K562 (cell line): ENCODE measurements around the gene SERTAD2. TPM values are rescaled to one million over a fixed set of nuclear protein-coding genes. Genes with fewer than 3 reads are reported as not detected.

Experiments
- ATAC-seq: fragments of 200-7000 bp; cut with Tn5 transposase; 3 replicates; pipeline ENCODE4 v1.9.1; 2020; ENCODE audit warnings: moderate library complexity
- BruUV-seq: library from RNA; stranded (reverse); fragments of 400-500 nt; replicated peaks from 2 replicates; lab custom pipeline; 2021; lab: Mats Ljungman, UMichigan
- CTCF ChIA-PET: fragments of 300-600 bp; formaldehyde crosslinking; extraction: SDS; loops from one replicate; lab custom pipeline; 2021; ENCODE audit warnings: low intra/inter-chr PET ratio; lab: Yijun Ruan, JAX
- POLR2A ChIA-PET: fragments of 300-600, 350-650 bp; sonication (Branson Sonifier 250); formaldehyde crosslinking; extraction: SDS; loops from one replicate; lab custom pipeline; 2021; ENCODE audit warnings: antibody characterized with exemption, inconsistent platforms; lab: Yijun Ruan, JAX
- DNase-seq, 4 experiments: peaks; one replicate each; pipeline versions ENCODE4 v3.0.0 to v3.0.0-alpha.2; 2011 to 2018; ENCODE audit warnings: low spot score in 3 of 4, mixed read lengths in 3 of 4; ENCODE audit errors: extremely low read depth in 1 of 4
- FAIRE-seq: peaks from 2 replicates; lab custom pipeline; 2011; peaks lifted over from hg19 to GRCh38; lab: Jason Lieb, UNC
- H2AFZ ChIP-seq: 2 replicates; pipeline ENCODE4 v1.6.0; 2011; ENCODE audit warnings: low read depth, low read length, control low read depth, inconsistent platforms
- H3K27ac ChIP-seq: fragments of 200-600 bp; 3 replicates; pipeline ENCODE4 v1.8.0; 2011; ENCODE audit warnings: low read depth, mild to moderate bottlenecking, control low read depth, inconsistent platforms, low read length, moderate library complexity, mixed read lengths; ENCODE audit errors: extremely low read depth
- H3K27me3 ChIP-seq, 2 experiments: fragments of 300-600 bp in 1 of 2; 2 replicates in 1 of 2; 3 replicates in 1 of 2; pipeline versions ENCODE4 v1.6.0 to v1.8.0; 2011; ENCODE audit warnings: inconsistent platforms in 2 of 2, low read length in 2 of 2, mild to moderate bottlenecking in 1 of 2, mixed read lengths in 1 of 2, moderate library complexity in 1 of 2; ENCODE audit not compliant: control insufficient read depth in 2 of 2, insufficient read depth in 2 of 2
- H3K36me3 ChIP-seq: fragments of 300-600 bp; 3 replicates; pipeline ENCODE4 v1.8.0; 2011; ENCODE audit warnings: mild to moderate bottlenecking, low read length, inconsistent platforms; ENCODE audit not compliant: control insufficient read depth, insufficient read depth
- H3K4me1 ChIP-seq, 2 experiments: fragments of 200-600 bp in 1 of 2; replicated peaks in 1 of 2; 2 replicates in 1 of 2; 3 replicates in 1 of 2; pipeline versions ENCODE4 v1.5.1 to v1.8.0; 2011; ENCODE audit warnings: inconsistent platforms in 2 of 2, low read length in 2 of 2, mild to moderate bottlenecking in 1 of 2, mixed read lengths in 1 of 2, moderate library complexity in 1 of 2; ENCODE audit not compliant: control insufficient read depth in 2 of 2, insufficient read depth in 2 of 2
- H3K4me2 ChIP-seq: 2 replicates; pipeline ENCODE4 v1.6.1; 2011; ENCODE audit warnings: low read length, control low read depth, inconsistent platforms, mixed read lengths; ENCODE audit not compliant: insufficient read depth
- H3K4me3 ChIP-seq: fragments of 200-600 bp; sonication (generic), shearing (Covaris generic); 2 replicates; pipeline ENCODE4 v1.5.1; 2016; ENCODE audit warnings: control low read depth, inconsistent platforms
- H3K79me2 ChIP-seq: fragments of 200-600 bp; 3 replicates; pipeline ENCODE4 v1.8.0; 2011; ENCODE audit warnings: low read length, inconsistent platforms; ENCODE audit not compliant: control insufficient read depth, insufficient read depth
- H3K9ac ChIP-seq, 2 experiments: 2 replicates each; pipeline versions ENCODE4 v1.6.0 to v1.6.1; 2011; ENCODE audit warnings: low read depth in 2 of 2, low read length in 2 of 2, control low read depth in 1 of 2, inconsistent platforms in 1 of 2, mild to moderate bottlenecking in 1 of 2, mixed read lengths in 1 of 2; ENCODE audit not compliant: insufficient read depth in 1 of 2
- H3K9me1 ChIP-seq: one replicate; pipeline ENCODE4 v1.6.0; 2011; ENCODE audit warnings: inconsistent platforms, mild to moderate bottlenecking, low read length, moderate library complexity; ENCODE audit not compliant: control insufficient read depth, insufficient read depth
- H3K9me3 ChIP-seq: replicated peaks from 2 replicates; pipeline ENCODE4 v1.5.1; 2011; ENCODE audit warnings: low read depth, low read length, inconsistent platforms; ENCODE audit not compliant: control insufficient read depth, insufficient read depth
- H4K20me1 ChIP-seq: replicated peaks from 2 replicates; pipeline ENCODE4 v1.6.1; 2011; ENCODE audit warnings: low read length, inconsistent platforms, mixed read lengths; ENCODE audit not compliant: control insufficient read depth, insufficient read depth
- ARID4B ChIP-seq: sonication (generic); formaldehyde crosslinking; IDR thresholded peaks from 2 replicates; pipeline ENCODE4 v1.8.0; 2022; ENCODE audit warnings: mild to moderate bottlenecking, missing genetic modification reagents
- ATF3 ChIP-seq, 2 experiments: fragments of 450-650 bp in 1 of 2; sonication (generic) in 1 of 2; formaldehyde crosslinking in 1 of 2; IDR thresholded peaks in 1 of 2; conservative IDR thresholded peaks in 1 of 2; 2 replicates each; pipeline versions ENCODE4 v1.6.1 to v1.8.1; 2016 to 2023; ENCODE audit warnings: mild to moderate bottlenecking in 2 of 2, moderate library complexity in 2 of 2, inconsistent platforms in 1 of 2, missing genetic modification reagents in 1 of 2
- BCL6 ChIP-seq: fragments of 250-450 bp; sonication (Bioruptor Pico); IDR thresholded peaks from 2 replicates; pipeline ENCODE4 v1.4.0; 2020
- BCOR ChIP-seq: fragments of 450-650 bp; IDR thresholded peaks from 2 replicates; pipeline ENCODE4 v1.6.1; 2016
- BDP1 ChIP-seq: IDR thresholded peaks from 3 replicates; pipeline ENCODE4 v1.6.1; 2011; ENCODE audit not compliant: insufficient read length, insufficient read depth
- CBX8 ChIP-seq: fragments of 200-600 bp; sonication (generic); IDR thresholded peaks from 2 replicates; pipeline ENCODE4 v1.6.1; 2012; ENCODE audit warnings: borderline replicate concordance, mixed run types, low read depth, mild to moderate bottlenecking, moderate library complexity, mixed read lengths, low read length, control low read depth, inconsistent platforms; ENCODE audit not compliant: poor library complexity, severe bottlenecking; ENCODE audit errors: extremely low read depth
- CEBPB ChIP-seq: fragments of 450-650 bp; IDR thresholded peaks from 2 replicates; pipeline ENCODE4 v1.6.1; 2016; ENCODE audit warnings: missing genetic modification characterization, missing compliant biosample characterization
- CEBPG ChIP-seq, 3 experiments: fragments of 200-800 bp in 1 of 3; sonication (Bioruptor generic) in 1 of 3; sonication (generic) in 1 of 3; formaldehyde crosslinking in 1 of 3; IDR thresholded peaks in 2 of 3; conservative IDR thresholded peaks in 1 of 3; 2 replicates each; pipeline versions ENCODE4 v1.6.1 to v1.8.0; 2016 to 2022; ENCODE audit warnings: missing compliant biosample characterization in 2 of 3, missing genetic modification characterization in 2 of 3, mild to moderate bottlenecking in 1 of 3, missing genetic modification reagents in 1 of 3
- CSDE1 ChIP-seq, 2 experiments: fragments of 450-650 bp; IDR thresholded peaks; 2 replicates each; pipeline ENCODE4 v1.6.1; 2016; ENCODE audit warnings: mild to moderate bottlenecking in 1 of 2
- ESRRA ChIP-seq: fragments of 450-650 bp; IDR thresholded peaks from 2 replicates; pipeline ENCODE4 v1.6.1; 2014; ENCODE audit warnings: low read depth, mild to moderate bottlenecking, moderate library complexity, borderline replicate concordance
- FOXJ3 ChIP-seq: sonication (generic); formaldehyde crosslinking; IDR thresholded peaks from 2 replicates; pipeline ENCODE4 v1.4.0; 2020; ENCODE audit warnings: mild to moderate bottlenecking, missing genetic modification reagents
- PHB ChIP-seq: fragments of 250-450 bp; sonication (Bioruptor Pico); IDR thresholded peaks from 2 replicates; pipeline ENCODE4 v1.5.0; 2021
- PRMT5 ChIP-seq: sonication (generic); formaldehyde crosslinking; IDR thresholded peaks from 2 replicates; pipeline ENCODE4 v1.5.0; 2020; ENCODE audit warnings: missing genetic modification reagents
- RBFOX2 ChIP-seq: fragments of 200-400 bp; formaldehyde crosslinking; IDR thresholded peaks from 2 replicates; pipeline ENCODE4 v1.6.1; 2017; ENCODE audit warnings: low read depth, mild to moderate bottlenecking, low read length, moderate library complexity
- SNAPC5 ChIP-seq: fragments of 250-450 bp; sonication (Bioruptor Pico); IDR thresholded peaks from 2 replicates; pipeline ENCODE4 v1.8.0; 2021; ENCODE audit warnings: moderate library complexity, mild to moderate bottlenecking, inconsistent platforms
- SOX6 ChIP-seq: fragments of 450-650 bp; IDR thresholded peaks from 2 replicates; pipeline ENCODE4 v1.6.1; 2014; ENCODE audit warnings: mild to moderate bottlenecking
- TRIM24 ChIP-seq, 2 experiments: fragments of 450-650 bp; IDR thresholded peaks; 2 replicates each; pipeline ENCODE4 v1.6.1; 2016
- ZEB2 ChIP-seq: fragments of 450-650 bp; IDR thresholded peaks from 2 replicates; pipeline ENCODE4 v1.6.1; 2016
- ZNF551 ChIP-seq: fragments of 250-450 bp; sonication (Bioruptor Pico); IDR thresholded peaks from 2 replicates; pipeline ENCODE4 v1.5.0; 2021; ENCODE audit warnings: mild to moderate bottlenecking, moderate library complexity
- WGBS: fragments of 100-300 bp; shearing (Covaris generic); methylation state at CpG from one replicate; pipeline ENCODE4 v1.1.6; 2016; ENCODE audit warnings: low coverage, mixed read lengths; ENCODE audit not compliant: insufficient coverage; ENCODE audit errors: missing lambda C conversion rate; 5-methylcytosine and 5-hydroxymethylcytosine counted together
- in situ Hi-C: fragments of 300-500 bp; cut with MboI; formaldehyde crosslinking; loops from 4 replicates; pipeline ENCODE4 v1.15.0; 2018; ENCODE audit warnings: inconsistent platforms, mixed read lengths
- intact Hi-C: fragments of 100-400 bp; cut with micrococcal nuclease; formaldehyde crosslinking; loops from 2 replicates; pipeline ENCODE4 v1.14.2; 2022
- polyA plus RNA-seq, 8 experiments: library from polyadenylated mRNA; depleted of rRNA in 4 of 8; stranded (reverse) in 5 of 8; unstranded in 3 of 8; fragments of >200 nt; fragmentation: Nextera tagmentation in 2 of 8; fragmentation: Illumina TruSeq in 1 of 8; extraction: Ambion mirVana in 2 of 8; extraction: Trizol in 1 of 8; gene quantifications; 2 replicates each; pipeline versions ENCODE4 v1.2.1 to v1.2.3, GENCODE V29; 2011 to 2014; ENCODE audit warnings: inconsistent platforms in 1 of 8, missing spikeins in 1 of 8
- total RNA-seq, 7 experiments: library from RNA; depleted of rRNA in 6 of 7; stranded (reverse); fragments of >200 nt in 6 of 7; fragmentation: Illumina TruSeq in 2 of 7; extraction: Trizol in 2 of 7; gene quantifications; 2 replicates each; pipeline versions ENCODE4 v1.2.1 to v1.2.3, GENCODE V29; 2011 to 2021; ENCODE audit warnings: low replicate concordance in 1 of 7

Gene SERTAD2
- total and polyA plus RNA-seq, 9 of the 15 experiments (the other 6 are each of a cell fraction or from before 2014, with no cell fraction given), result 3.0 to 12.5 (median 6.1) TPM

- no peak for ATAC-seq
- TF ChIP-seq ESRRA (peak; percentile 87), CEBPG (CRISPR knock-in tag; IDR thresholded peaks at IDR 0.05) (peak; percentile 85), CEBPG (tag; conservative IDR thresholded peaks at IDR 0.05 in 1 of 2, IDR thresholded peaks at IDR 0.05 in 1 of 2) (peak in 1 of 2 experiments; percentile 91; a peak in 2 of 4 replicates), PHB (CRISPR knock-in tag) (no peak), BDP1 (no peak), ZEB2 (peak; percentile 40; the same call in 1 of the 2 replicates), ARID4B (no peak), SOX6 (peak; percentile 46; the same call in 1 of the 2 replicates), CEBPB (peak; percentile 32; the same call in 1 of the 2 replicates), RBFOX2 (no peak), TRIM24 (IDR thresholded peaks at IDR 0.05) (peak; percentile 58 to 69; a peak in 3 of 4 replicates), CBX8 (no peak), CSDE1 (IDR thresholded peaks at IDR 0.05) (no peak), PRMT5 (CRISPR knock-in tag) (no peak), BCL6 (CRISPR knock-in tag) (no peak), FOXJ3 (CRISPR knock-in tag) (no peak), SNAPC5 (no peak), ZNF551 (CRISPR knock-in tag) (no peak), BCOR (no peak), ATF3 (IDR thresholded peaks at IDR 0.05) (peak; percentile 73), ATF3 (CRISPR knock-in tag; conservative IDR thresholded peaks at IDR 0.05) (no peak)
Measured at GRCh38 chr2:64669288-64669687, 15.6 kb upstream of the SERTAD2 start.

More at GRCh38 chr2:64669288-64669687, 15.6 kb upstream of the SERTAD2 start:
- no peak overlapping the region for H3K4me3 ChIP-seq
- BruUV-seq, result no TSS peak
- H3K36me3 ChIP-seq, result no peaks in the 10 kb centered on the region
- in situ Hi-C loops (no loop called here), intact Hi-C loops (no loop called here)
- H3K27ac ChIP-seq, result no peak overlapping the region
- WGBS, result 67% methylated on average over 2 of the region's 2 CpGs
- DNase-seq (peak in 1 of 4 experiments; percentile 12), FAIRE-seq (no peak)
- H3K4me1 ChIP-seq, result no peaks in the 10 kb centered on the region; a peak in 2 of 5 replicates
- H3K27me3 ChIP-seq, result no peaks in the 10 kb centered on the region
- H3K9ac ChIP-seq, result no peak overlapping the region
- no peaks in the 10 kb centered on the region for H3K9me3 ChIP-seq
- no peaks in the 10 kb centered on the region for H3K9me1 ChIP-seq
- H3K4me2 ChIP-seq, result no peak overlapping the region
- no peak overlapping the region for H2AFZ ChIP-seq
- no peaks in the 10 kb centered on the region for H3K79me2 ChIP-seq
- no peaks in the 10 kb centered on the region for H4K20me1 ChIP-seq
- CTCF ChIA-PET, result no interaction called here
- POLR2A ChIA-PET, result no interaction called here
